Head of caudate nucleus (tissue), 42 donors: Measurements from ENCODE around the gene SORT1.

Source experiments
- DNase-seq, 42 donors: peaks; one replicate each; pipeline versions ENCODE4 v3.0.0 to v3.0.0-alpha.2; 2020 to 2021; ENCODE audit warnings: mixed read lengths in 7 of 42
- intact Hi-C: fragments of 100-400 bp; cut with DNase I; formaldehyde crosslinking; loops from one replicate; pipeline ENCODE4 v1.15.0; 2022

The SORT1 gene

GRCh38 chr1:109261006-109261405, 136.7 kb downstream of the SORT1 start:
- intact Hi-C loops, result loop anchor here (5.0 to 10.0 kb wide), 3 partner anchors 59 to 146 kb away; partner anchors contain the start of genes ELAPOR1 and SORT1
- DNase-seq, result no peak

GRCh38 chr1:109259674-109260557, 137.8 kb downstream of the SORT1 start:
- intact Hi-C loops, result loop anchor here (5.0 to 10.0 kb wide), 3 partner anchors 58 to 145 kb away; partner anchors contain the start of genes ELAPOR1 and SORT1
- DNase-seq, result no peak
